Thymus (tissue), 11 donors: ENCODE results near the gene PTBP1. TPM values are rescaled to one million over a fixed set of nuclear protein-coding genes. Genes with fewer than 3 reads are reported as not detected.
"Not testable (repeated sequence)": the region's sequence is repeated elsewhere in the genome, so short reads cannot be mapped to it uniquely, and the experiment has no call there.

Experiments
- DNase-seq, 9 donors: peaks; one replicate each; pipeline ENCODE4 v3.0.0-alpha.2; 2013; ENCODE audit warnings: low spot score in 9 of 9, low read depth in 6 of 9, missing footprints in 1 of 9
- H3K27ac ChIP-seq, 2 donors: one replicate each; pipeline ENCODE4 v1.5.1; 2013; ENCODE audit warnings: control low read depth in 1 of 2, low read depth in 1 of 2, low read length in 1 of 2, mild to moderate bottlenecking in 1 of 2, moderate library complexity in 1 of 2
- H3K27me3 ChIP-seq, 2 donors: one replicate each; pipeline ENCODE4 v1.5.1; 2013; ENCODE audit warnings: low read length in 1 of 2; ENCODE audit not compliant: control insufficient read depth in 2 of 2, insufficient read depth in 1 of 2
- H3K36me3 ChIP-seq, 2 donors: one replicate each; pipeline ENCODE4 v1.5.1; 2013; ENCODE audit warnings: low read length in 1 of 2, mild to moderate bottlenecking in 1 of 2, moderate library complexity in 1 of 2; ENCODE audit not compliant: control insufficient read depth in 2 of 2, insufficient read depth in 2 of 2
- H3K4me1 ChIP-seq, 2 donors: one replicate each; pipeline ENCODE4 v1.5.1; 2013; ENCODE audit warnings: low read length in 2 of 2; ENCODE audit not compliant: control insufficient read depth in 2 of 2, insufficient read depth in 2 of 2
- H3K4me3 ChIP-seq, 2 donors: one replicate each; pipeline ENCODE4 v1.5.1; 2013; ENCODE audit warnings: low read length in 2 of 2, control low read depth in 1 of 2, mild to moderate bottlenecking in 1 of 2
- H3K9me3 ChIP-seq, 2 donors: one replicate each; pipeline ENCODE4 v1.5.1; 2013; ENCODE audit warnings: low read length in 1 of 2, mild to moderate bottlenecking in 1 of 2; ENCODE audit not compliant: control insufficient read depth in 2 of 2, insufficient read depth in 1 of 2
- WGBS: extraction: QIAGEN DNeasy Blood & Tissue Kit; methylation state at CpG from one replicate; pipeline ENCODE4 v1.1.7; 2013; 5-methylcytosine and 5-hydroxymethylcytosine counted together
- polyA plus RNA-seq: library from polyadenylated mRNA; stranded (reverse); fragments of 200-250 nt; gene quantifications from one replicate; pipeline ENCODE4 v1.2.3, GENCODE V29; 2013
- total RNA-seq: library from RNA; stranded (reverse); fragments of 120-200 nt; gene quantifications from one replicate; pipeline ENCODE4 v1.2.4, GENCODE V29; 2013
- donor health status: healthy.

The PTBP1 gene
- total and polyA plus RNA-seq, 2 donors, result 75.1 to 129 TPM

DNA sequence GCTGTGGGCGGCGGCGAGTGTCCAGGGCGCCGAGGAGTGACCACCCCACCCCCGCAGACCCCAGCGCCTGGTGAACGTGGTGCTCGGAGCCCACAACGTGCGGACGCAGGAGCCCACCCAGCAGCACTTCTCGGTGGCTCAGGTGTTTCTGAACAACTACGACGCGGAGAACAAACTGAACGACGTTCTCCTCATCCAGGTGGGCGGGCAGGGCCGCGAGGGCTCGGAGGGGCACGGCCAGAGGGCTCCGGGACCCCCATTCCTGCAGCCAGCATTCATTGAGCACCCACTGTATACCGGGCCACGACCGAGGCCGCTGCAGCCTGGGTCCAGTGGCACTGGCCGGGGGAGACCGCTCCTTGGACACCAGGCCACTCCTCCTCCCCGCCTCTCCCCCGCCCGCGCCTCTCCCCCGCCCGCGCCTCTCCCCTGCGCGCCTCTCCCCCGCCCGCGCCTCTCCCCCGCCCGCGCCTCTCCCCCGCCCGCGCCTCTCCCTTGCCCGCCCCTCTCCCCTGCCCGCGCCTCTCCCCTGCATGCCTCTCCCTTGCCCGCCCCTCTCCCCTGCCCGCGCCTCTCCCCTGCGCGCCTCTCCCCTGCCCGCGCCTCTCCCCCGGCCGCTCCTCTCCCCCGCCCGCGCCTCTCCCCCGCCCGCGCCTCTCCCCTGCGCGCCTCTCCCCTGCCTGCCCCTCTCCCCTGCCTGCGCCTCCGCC lies 46.7 kb downstream of the PTBP1 start:
- WGBS, result 48% methylated on average over 70 of the region's 70 CpGs
- H3K4me1 ChIP-seq, result no peaks in the 10 kb centered on the region
- DNase-seq, result no peak
- no peak overlapping the region for H3K4me3 ChIP-seq
- H3K36me3 ChIP-seq, result no peaks in the 10 kb centered on the region
- H3K9me3 ChIP-seq, result peaks cover 0 to 7% of the 10 kb centered on the region in 2 donors
- no peak overlapping the region for H3K27ac ChIP-seq
- H3K27me3 ChIP-seq, result peaks cover 20 to 85% of the 10 kb centered on the region in 2 donors

DNA sequence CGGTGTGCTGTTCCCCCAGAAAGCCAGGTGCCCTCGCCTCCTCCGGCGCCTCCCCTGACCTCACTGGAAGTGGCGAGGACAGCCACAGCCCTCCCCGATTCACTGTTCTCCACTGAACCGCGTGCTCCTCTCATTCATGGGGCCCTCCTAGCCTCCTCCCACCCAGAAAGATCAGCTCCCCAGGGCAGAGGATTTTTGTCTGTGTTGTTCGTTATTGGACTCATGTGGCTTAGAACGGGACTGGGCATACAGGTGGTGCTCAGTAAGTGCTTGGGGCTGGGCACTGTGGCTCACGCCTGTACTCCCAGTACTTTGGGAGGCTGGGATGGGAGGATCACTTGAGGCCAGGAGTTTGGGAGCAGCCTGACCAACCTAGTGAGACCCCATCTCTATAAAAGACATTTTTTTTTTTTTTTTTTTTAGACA lies 47.3 kb downstream of the PTBP1 start:
- H3K27ac ChIP-seq, result no peak overlapping the region
- H3K27me3 ChIP-seq, result peaks cover 20 to 87% of the 10 kb centered on the region in 2 donors

DNA sequence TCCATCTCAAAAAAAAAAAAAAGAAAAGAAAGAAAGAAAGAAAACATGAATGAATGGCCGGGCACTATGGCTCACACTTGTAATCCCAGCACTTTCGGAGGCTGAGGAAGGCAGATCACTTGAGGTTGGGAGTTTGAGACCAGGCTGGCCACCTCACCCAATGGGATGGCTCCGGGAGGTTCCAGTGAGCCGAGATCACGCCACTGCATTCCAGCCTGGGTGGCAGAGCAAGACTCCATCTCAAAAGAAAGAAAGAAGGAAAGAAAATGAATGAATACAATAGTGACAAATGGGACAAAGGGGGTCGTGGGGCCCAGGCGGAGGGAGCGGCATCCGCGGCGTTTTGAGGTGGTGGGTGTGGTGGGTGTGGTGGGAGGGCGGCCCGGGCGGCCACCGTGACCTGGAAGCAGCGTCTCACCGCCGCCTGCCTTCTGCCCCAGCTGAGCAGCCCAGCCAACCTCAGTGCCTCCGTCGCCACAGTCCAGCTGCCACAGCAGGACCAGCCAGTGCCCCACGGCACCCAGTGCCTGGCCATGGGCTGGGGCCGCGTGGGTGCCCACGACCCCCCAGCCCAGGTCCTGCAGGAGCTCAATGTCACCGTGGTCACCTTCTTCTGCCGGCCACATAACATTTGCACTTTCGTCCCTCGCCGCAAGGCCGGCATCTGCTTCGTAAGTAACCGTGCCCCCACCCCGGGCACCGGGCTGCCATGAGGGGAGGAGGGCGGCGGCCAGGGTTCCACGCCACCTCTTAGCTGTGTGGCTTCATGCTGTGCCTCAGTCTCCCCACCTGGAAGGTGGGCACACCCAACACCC lies 48.7 kb downstream of the PTBP1 start:
- peaks cover 24 to 91% of the 10 kb centered on the region in 2 donors for H3K27me3 ChIP-seq

More for the DNA sequence above, 47.3 kb downstream of the PTBP1 start:
- Histone ChIP-seq H3K4me1 (no peaks in the 10 kb centered on the region), H3K9me3 (peaks cover 0 to 7% of the 10 kb centered on the region in 2 donors), H3K4me3 (no peak overlapping the region), H3K36me3 (no peaks in the 10 kb centered on the region)
- WGBS, result 44% methylated on average over 11 of the region's 11 CpGs
- DNase-seq, result no peak

DNA sequence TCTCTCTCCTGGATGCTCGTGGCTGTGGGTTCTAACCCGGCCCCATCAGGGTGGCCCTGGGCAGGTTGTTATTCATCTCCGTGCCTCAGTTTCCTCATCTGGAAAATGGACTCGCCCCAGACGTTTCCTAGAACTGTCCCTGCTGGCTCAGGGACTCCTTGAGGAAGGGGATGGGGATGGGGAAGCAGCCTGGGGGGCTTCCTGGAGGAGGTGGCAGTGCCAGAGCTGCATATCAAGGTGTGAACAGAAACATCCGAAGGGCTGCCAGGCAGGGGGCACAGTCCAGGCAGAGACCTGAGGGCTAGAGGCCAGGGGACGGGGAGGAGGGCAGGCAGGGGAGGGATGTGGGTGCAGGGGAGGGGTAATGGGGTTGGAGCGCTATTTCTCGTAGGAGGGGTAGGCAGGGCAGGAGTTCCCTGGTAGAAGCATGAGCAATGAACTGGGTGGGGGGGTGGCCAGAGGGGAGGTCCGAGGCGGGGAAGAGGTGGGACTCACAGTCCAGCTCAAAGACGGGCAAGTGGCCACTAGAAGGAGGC lies 51.2 kb downstream of the PTBP1 start:
- Histone ChIP-seq H3K4me1 (no peaks in the 10 kb centered on the region), H3K9me3 (peaks cover 0 to 7% of the 10 kb centered on the region in 2 donors), H3K4me3 (no peak overlapping the region), H3K36me3 (no peaks in the 10 kb centered on the region), H3K27ac (no peak overlapping the region), H3K27me3 (peaks cover 35 to 96% of the 10 kb centered on the region in 2 donors)
- no peak for DNase-seq
- WGBS, result 58% methylated on average over 12 of the region's 12 CpGs

More for the DNA sequence above, 48.7 kb downstream of the PTBP1 start:
- Histone ChIP-seq H3K36me3 (no peaks in the 10 kb centered on the region), H3K27ac (no peak overlapping the region), H3K4me1 (no peaks in the 10 kb centered on the region), H3K4me3 (no peak overlapping the region), H3K9me3 (peaks cover 0 to 7% of the 10 kb centered on the region in 2 donors)
- DNase-seq, result no peak
- WGBS, result 85% methylated on average over 37 of the region's 37 CpGs

DNA sequence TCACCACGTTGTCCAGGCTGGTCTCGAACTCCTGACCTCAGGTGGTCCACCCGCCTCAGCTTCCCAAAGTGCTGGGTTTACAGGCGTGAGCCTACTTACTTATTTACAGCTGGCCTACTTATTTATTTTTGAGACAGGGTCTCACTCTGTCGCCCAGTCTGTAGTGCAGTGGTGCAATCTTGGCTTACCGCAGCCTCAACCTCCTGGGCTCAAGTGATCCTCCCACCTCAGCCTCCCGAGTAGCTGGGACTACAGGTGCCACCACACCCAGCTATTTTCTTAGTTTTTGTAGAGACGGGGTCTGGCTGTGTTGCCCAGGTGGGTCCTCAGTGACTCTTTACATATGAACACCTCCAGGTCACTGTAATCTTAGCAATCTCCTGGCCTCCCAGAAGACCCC lies 51.9 kb downstream of the PTBP1 start:
- not testable (repeated sequence) for H3K9me3 ChIP-seq, DNase-seq, H3K36me3 ChIP-seq, H3K27ac ChIP-seq, H3K4me3 ChIP-seq, H3K4me1 ChIP-seq
- peaks cover 29 to 95% of the 10 kb centered on the region in 2 donors for H3K27me3 ChIP-seq
- WGBS, result 90% methylated on average over 8 of the region's 8 CpGs

DNA sequence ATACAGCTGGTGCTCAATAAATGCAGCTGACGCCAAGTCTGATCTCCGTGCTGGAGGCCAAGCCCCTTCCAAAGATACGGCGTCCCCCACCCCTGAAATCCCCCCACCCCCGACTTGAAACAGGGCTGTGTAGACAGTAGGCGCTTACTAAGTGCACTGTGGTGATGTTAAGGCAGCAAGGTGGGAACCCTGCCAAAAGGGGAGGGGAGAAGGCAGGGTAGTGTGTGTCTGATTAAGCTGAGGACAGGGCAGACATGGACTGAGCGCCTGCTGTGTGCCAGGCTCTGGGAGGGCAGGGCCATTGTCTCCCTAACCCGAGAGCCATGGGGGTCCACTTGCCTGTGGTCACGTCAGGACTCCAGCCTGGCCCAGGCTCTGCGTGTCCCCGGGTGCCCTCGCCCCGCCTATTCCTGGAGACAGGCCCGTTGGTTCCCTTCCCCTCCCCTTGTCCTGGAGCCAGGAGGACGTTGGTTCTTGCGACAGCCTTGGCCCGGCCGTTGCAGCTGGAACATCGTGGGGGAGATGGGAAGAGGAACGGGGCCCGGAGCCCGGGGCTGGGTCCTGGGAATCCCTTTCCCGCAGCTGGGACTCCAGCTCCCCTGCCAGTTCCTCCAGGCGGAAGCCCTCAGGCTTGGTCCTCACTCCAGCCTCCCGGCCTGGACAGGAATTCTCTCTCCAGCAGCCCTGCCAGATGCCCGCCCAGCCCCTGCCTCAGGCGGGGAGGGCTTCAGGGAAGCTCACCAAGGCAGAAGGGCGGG lies 53.1 kb downstream of the PTBP1 start:
- Histone ChIP-seq H3K27me3 (peaks cover 29 to 93% of the 10 kb centered on the region in 2 donors), H3K4me1 (no peaks in the 10 kb centered on the region), H3K36me3 (no peaks in the 10 kb centered on the region), H3K4me3 (no peak overlapping the region), H3K27ac (no peak overlapping the region), H3K9me3 (no peaks in the 10 kb centered on the region)
- WGBS, result 35% methylated on average over 28 of the region's 28 CpGs
- no peak for DNase-seq

DNA sequence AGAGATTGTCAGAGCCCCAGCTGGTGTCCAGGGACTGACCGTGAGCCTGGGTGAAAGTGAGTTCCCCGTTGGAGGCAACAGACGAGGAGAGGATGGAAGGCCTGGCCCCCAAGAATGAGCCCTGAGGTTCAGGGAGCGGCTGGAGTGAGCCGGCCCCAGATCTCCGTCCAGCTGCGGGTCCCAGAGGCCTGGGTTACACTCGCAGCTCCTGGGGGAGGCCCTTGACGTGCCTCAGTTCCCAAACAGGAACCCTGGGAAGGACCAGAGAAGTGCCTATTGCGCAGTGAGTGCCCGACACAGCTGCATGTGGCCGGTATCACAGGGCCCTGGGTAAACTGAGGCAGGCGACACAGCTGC lies 53.7 kb downstream of the PTBP1 start:
- Histone ChIP-seq H3K27me3 (peaks cover 26 to 92% of the 10 kb centered on the region in 2 donors), H3K36me3 (no peaks in the 10 kb centered on the region), H3K27ac (peak overlapping the region in 1 of 2 donors; percentile 42), H3K4me3 (no peak overlapping the region), H3K4me1 (no peaks in the 10 kb centered on the region), H3K9me3 (no peaks in the 10 kb centered on the region)
- WGBS, result 66% methylated on average over 13 of the region's 13 CpGs
- no peak for DNase-seq

DNA sequence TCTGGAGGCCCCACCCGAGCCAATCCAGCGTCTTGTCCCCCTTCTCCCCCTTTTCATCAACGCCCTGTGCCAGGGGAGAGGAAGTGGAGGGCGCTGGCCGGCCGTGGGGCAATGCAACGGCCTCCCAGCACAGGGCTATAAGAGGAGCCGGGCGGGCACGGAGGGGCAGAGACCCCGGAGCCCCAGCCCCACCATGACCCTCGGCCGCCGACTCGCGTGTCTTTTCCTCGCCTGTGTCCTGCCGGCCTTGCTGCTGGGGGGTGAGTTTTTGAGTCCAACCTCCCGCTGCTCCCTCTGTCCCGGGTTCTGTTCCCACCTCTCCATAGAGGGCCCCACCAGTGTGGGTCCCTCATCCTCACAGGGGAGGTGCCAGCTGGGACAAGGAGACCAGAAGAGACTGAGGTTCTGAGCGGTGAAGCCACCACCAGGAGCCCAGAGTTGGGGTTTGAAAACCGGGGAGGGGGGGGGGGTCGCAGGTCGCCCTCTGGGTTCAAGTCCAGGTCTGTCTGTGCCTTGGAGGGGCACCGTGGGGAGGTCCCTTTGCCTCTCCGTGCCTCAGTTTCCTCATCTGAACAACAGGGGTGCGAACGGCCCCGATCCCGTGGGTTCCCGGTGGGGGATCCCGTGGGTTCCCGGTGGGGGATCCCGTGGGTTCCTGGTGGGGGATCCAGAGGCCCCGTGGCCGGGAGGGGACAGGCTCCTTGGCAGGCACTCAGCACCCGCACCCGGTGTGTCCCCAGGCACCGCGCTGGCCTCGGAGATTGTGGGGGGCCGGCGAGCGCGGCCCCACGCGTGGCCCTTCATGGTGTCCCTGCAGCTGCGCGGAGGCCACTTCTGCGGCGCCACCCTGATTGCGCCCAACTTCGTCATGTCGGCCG lies 55.1 kb downstream of the PTBP1 start, which contains the start of gene ELANE:
ELANE (plus strand) TSS at position 168 of the 878 bp plus-strand sequence; CDS start at position 194, 26 bp downstream.
- H3K4me1 ChIP-seq, result no peaks in the 10 kb centered on the region
- H3K36me3 ChIP-seq, result no peaks in the 10 kb centered on the region
- peaks cover 20 to 81% of the 10 kb centered on the region in 2 donors for H3K27me3 ChIP-seq
- WGBS, result 67% methylated on average over 55 of the region's 55 CpGs
- H3K9me3 ChIP-seq, result no peaks in the 10 kb centered on the region
- no peak within 1 kb of the TSS for H3K27ac ChIP-seq
- DNase-seq, result no peak
- no peak within 1 kb of the TSS for H3K4me3 ChIP-seq
